ENCODE measurements around the gene UBE2D4.
A peak's percentile ranks its signal among the peaks of the same experiment; 100 is the strongest.
"Not testable (repeated sequence)": the region's sequence is repeated elsewhere in the genome, so short reads cannot be mapped to it uniquely, and the experiment has no call there.

UBE2D4 gene

DNA sequence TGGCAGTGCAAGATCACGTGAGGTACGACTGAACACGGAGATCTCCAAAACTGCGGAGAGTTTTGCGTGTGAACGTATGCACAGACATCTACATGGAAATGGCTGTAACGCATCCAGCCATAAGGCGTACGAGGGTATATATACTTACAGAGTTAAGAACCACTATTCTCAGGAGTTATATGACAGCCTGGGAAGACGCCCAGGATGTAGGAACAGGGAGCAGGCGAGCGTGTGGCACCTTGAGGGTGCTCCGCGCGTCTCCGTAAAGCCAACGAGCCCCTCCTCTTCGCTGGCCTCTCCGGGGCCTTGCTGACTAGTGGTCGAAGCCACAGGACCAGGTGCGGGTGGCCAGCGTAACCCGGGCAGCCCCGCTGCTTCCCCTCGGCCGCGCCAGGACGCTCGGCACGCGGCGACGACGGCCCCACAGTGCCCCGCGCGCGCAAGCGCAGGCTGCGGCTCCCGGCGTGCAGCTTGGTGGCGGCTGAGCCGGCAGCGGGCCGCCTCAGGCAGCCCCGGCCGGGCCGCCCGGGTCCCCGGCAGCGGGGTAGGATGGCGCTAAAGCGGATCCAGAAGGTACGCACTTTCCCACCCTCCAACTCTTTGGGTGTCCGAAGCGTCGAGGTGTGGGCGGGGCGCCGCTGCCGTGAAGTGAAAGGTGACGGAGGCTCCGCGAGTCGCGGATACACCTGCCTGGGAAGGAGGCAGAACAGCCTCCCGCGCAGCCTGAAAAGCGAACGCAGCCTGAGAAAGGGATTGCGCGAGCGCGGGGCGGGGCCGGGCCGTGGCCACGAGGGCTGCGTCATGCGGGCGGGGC lies at the start of gene UBE2D4:
Gene UBE2D4, plus strand, starts transcription at position 453 of the 814 bp plus-strand sequence. Its CDS starts 97 bp downstream, at position 550.
- peak; percentile 86 for DNase-seq (ENCODE audit: extremely low spot score, insufficient read length, low read depth)
- peak; percentile 80 for FAIRE-seq

DNA sequence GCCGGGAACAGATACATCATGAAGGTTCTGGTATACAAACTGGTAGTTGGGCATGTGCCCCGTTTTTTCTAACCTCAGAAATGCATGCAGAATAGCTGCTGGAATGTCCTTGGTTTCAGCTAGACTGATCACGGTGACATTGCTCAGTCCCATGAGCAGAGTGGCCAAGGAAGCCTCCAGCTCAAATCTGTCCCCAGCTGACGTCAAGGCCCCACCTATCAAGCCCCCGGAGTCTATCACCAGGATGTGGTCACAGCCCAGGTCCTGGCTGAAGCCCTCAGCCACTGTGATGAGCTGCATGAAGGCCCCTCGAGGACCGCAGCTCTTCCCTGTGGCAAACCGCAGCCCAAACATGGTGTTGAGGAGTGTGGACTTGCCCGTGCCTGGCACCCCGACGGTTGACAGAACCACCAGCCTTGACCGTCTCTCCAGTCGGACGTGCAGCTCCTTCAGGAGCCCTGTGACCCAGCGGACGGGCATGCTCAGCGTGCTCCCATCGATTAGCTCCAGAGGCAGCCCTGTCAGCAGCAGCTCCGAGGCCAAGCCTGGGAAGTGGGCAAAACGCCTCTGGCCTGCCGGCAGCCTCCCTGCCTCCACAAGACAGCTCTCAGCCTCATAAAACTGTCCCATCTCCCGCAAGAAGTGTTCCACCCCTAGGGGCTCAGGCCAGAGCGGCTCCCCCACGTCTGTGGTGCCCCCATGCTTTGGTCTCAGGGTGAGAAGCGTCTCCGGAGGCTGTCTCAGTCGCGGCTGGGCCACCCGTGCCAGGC lies 49.1 kb upstream of the UBE2D4 start:
- FAIRE-seq, result no peak

DNA sequence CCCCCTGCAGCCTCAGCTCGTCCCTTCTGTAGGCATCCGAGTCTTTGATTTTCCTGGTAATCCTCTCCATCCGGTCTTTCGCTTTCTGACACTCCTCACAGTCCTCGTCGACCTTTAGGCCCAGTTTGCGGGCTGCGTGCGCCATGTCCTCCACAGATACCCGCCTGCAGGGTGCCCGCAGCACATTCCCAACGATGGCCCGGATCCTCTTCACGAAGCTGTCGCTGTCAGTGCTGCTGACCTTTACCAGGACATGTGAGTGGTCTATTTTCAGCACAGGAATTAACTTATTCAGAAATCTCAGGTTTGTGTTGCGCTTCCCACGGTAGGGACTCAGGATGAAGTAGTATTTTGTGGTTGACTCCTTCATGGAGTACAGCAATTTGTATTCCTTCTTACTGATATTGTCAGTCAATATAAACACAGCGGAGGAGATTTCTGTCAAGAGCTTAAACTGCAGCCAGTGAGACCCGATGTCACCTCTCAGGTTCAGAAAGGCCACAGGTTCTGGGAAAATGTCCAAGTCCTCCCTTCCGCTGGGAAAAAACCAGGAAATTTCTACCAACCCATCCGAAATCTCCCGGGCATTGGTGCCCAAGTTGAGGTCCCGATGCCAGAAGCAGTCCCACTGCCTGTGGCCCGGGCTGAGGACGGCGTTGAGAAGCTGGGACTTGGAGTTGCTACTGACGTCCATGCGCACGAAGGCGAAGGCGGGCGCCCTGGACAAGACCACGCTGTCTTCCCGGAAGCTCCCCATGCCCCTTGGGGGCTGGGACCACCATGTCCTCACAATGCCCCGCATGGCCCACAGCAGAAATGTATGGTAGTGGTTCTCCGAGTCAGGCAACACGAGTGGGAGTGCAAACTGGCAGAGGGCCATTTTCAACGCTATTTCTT lies 48.0 kb upstream of the UBE2D4 start:
- no peak for DNase-seq (ENCODE audit: extremely low spot score, insufficient read length, low read depth)
- FAIRE-seq, result no peak

More for the DNA sequence above, 49.1 kb upstream of the UBE2D4 start:
- DNase-seq (ENCODE audit: extremely low spot score, insufficient read length, low read depth), result no peak

DNA sequence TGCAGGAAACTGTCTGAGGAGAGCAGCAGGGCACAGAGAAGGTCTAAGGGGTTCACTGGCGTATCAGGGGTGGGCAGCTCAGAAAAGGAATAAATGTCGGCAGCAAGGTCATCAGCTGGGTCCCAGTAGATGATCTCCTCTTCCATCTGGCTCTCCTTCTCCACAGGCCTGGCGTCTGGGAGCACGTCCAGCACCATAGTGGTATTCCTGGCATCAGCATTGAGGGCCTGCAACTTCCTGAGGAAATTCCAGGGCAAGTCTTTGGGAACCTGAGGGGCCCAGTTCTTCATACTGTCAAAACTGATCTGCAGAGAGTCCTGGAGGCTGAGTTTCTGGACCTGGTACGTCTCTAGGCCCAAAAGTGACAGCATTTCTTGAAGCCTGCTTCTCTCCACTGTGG lies 47.4 kb upstream of the UBE2D4 start:
- DNase-seq (ENCODE audit: extremely low spot score, insufficient read length, low read depth) (no peak), FAIRE-seq (no peak)

DNA sequence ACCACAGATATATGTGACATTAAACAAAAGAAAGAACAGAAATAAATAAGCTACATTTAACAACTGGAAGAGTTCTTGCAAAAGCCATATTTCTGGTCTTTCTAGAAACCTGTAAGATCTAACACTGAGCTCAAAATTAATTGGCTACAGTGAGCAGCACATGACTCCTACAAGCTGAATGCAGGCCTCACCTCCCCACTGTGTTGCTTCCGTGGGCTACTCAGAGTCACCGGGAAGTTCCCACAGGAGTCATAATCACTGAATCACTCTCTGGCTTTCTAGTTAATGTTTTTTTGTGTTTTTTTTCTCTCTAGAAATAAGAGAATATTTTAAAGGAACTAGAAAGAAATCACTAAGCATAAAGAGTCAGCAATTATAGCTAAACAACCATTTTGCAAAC lies 46.8 kb upstream of the UBE2D4 start:
- FAIRE-seq, result no peak
- DNase-seq (ENCODE audit: extremely low spot score, insufficient read length, low read depth), result no peak

DNA sequence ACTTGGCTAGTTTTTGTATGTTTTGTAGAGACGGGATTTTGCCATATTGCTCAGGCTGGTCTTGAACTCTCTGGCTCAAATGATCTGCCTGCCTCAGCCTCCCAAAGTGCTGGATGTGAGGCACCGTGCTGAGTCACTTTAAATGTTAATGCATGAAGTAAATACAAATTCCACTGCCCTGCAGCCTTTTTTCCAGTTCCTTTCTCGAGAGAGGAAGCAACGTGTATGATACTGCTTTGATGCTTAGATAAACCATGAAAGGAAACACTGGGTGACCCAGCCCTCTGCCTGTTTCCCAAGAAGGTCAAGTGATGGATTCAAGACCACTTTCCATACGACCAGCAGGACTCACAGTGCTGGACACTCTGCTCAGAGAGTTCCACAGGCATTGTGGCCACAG lies 45.6 kb upstream of the UBE2D4 start:
- no peak for FAIRE-seq
- DNase-seq (ENCODE audit: extremely low spot score, insufficient read length, low read depth), result no peak

DNA sequence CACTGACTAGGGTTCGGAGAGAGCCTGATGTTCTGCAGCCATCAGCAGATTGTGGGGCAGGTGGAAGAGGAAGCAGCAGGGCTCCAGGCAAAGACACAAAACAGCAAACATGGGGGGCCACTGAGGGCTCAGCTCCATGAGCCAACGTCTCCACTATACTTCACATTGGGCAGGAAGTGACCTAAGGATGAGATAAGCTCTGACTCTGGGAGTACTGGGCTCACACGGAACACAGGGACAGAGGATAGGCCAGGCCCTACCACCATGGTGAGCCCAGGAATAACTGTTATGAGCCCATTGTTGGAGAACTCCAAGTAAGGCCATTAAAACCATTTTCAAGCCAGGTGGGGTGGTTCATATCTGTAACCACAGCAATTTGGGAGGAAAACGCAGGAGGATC lies 42.0 kb upstream of the UBE2D4 start:
- DNase-seq (ENCODE audit: extremely low spot score, insufficient read length, low read depth), result no peak
- no peak for FAIRE-seq

DNA sequence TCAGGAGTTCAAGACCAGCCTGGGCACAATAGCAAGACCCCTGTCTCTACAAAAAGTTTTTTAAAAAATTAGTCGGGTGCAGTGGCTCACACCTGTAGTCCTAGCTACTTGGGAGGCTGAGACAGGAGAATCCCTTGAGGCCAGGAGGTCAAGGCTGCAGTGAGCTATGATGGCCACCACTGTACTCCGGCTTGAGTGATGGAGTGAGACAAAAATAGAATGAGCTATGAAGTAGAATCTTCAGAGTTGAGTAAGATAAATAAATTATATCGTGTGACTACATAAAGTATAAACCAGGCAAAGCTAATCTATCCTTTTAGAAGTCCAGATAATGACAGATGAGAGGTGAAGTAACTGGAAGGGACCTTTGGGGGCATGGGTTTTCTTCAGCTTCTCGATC lies 41.6 kb upstream of the UBE2D4 start:
- no peak for FAIRE-seq
- no peak for DNase-seq (ENCODE audit: extremely low spot score, insufficient read length, low read depth)

DNA sequence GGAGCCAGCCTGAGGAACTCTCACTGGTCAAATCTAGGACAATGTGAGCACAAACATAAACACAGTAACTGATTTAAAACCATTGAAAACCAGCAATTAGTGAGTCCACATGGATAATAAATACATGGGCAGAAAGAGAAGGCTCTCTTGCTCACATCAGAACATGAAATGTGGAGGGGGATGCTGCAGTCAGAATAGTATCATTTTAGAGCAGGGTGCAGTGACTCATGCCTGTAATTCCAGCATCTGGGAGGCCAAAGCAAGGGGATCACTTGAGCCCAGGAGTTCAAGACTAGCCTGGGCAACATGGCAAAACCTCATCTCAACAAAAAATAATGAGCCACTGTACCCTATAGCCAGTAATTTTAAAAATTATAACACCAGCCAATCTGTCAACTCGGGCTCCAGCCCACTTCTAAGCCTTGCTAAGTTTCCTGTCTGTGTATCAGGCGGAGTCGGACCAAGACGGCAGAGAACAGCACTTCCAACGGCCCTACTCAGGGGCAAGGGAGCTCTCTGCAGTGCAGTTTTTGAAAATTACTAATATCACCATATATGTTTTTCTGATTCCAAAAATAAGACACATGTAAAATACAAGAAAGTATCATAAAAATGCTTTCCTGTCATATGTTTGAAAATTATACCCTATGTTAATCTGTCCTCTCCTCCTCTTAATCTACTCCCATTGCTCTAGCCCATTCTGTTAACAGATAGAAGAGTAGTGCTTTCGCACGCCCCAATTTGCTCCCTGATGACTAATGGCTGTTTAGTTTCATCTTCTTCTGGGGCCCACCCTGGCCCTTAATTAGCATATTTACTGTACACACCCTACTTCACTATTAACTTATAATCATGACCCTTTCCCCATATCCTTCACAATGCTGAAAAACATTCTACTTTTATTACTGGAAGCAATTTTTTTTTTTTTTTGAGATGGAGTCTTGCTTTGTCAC lies 37.0 kb upstream of the UBE2D4 start:
- DNase-seq (ENCODE audit: extremely low spot score, insufficient read length, low read depth), result no peak
- no peak for FAIRE-seq

DNA sequence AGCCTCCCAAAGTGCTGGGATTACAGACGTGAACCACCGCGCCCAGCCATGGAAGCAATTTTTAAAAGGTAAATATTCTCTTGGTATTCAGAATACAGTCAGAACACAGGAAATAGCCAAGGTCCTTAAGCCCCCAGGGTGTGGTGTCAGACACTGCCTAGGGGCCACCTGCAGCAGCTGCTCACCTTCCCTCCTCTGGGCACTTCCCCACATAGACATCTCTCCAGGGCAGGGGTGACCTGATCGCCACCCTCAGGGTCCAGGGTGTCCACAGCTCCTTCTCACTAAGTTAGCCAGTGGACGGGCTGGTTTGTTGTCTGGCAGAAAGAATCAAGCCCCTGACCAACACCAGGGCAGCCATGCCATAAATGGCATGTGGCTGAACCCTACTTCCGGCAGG lies 35.8 kb upstream of the UBE2D4 start:
- FAIRE-seq, result no peak
- no peak for DNase-seq (ENCODE audit: extremely low spot score, insufficient read length, low read depth)

DNA sequence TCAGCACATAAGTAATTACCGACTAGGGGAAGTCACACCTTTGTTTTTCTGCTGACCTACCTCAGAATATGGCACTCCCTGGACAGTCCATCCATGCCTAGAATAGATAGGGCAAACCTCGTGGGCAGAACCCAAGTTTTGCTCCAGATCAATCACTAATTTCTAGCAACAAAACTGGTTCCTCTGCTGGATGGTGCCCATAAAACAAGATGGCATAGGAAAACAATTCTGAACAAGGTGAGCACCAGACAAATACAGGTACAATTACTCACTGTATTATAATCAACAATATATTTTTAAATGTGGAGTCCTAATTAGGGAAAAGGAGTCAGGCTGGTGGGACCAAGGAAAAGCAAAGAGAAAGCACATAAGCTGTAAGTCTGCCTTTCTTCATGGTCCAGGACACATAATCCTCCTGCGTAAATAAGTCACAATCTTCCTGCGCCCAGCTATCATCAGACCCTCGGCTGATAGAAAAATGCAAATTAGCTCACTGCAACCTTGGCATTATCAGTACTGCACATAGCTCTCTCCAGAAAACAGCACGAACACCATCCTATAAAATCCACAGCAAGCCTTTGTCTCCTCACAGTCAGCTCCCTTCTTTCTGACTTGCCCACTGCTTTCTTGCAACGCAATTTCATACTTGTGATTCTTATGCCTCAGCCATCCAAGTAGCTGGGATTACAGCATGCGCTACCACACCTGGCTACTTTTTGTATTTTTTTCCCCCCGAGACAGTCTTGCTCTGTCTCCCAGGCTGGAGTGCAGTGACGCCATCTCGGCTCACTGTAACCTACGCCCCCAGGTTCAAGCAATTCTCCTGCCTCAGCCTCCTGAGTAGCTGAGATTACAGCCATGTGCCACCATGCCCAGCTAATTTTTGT lies 34.9 kb upstream of the UBE2D4 start:
- FAIRE-seq (no peak), DNase-seq (ENCODE audit: extremely low spot score, insufficient read length, low read depth) (no peak)

DNA sequence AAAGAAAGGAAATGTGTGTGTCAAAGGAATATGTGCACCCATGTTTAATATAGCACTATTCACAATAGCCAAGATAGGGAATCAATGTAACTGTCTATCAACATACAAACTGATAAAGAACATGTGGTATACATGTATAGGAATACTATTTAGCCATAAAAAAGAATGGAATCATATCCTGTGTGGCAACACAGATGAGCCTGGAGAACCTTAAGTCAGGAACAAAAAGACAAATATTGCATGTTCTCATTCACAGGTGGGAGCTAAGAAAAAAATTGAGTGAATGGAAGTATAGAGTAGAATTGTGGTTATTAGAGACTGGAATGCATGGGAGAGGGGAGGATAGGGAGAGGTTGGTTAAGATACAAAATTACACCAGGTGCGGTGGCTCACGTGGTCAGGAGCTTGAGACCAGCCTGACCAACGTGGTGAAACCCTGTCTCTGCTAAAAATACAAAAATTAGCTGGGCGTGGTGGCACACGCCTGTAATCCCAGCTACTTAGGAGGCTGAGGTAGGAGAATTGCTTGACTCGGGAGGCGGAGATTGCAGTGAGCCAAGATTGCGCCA lies 30.3 kb upstream of the UBE2D4 start:
- DNase-seq (ENCODE audit: extremely low spot score, insufficient read length, low read depth), result no peak
- FAIRE-seq, result no peak

DNA sequence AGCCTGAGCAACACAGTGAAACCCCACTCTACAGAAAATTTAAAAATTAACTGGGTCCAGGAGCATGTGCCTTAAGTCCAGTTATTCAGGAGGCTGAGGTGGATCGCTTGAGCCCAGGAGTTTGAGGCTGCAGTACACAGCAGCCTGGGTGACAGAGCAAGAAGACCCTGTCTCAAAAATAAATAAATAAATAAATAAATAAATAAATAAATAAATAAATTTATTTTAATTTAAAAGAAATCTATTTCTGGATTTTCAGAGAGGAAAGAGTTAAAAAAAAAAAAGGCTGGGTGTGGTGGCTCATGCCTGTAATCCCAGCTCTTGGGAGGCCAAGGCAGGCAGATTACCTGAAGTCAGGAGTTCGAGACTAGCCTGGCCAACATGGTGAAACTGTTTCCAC lies 27.7 kb upstream of the UBE2D4 start:
- not testable (repeated sequence) for DNase-seq (ENCODE audit: extremely low spot score, insufficient read length, low read depth); FAIRE-seq

DNA sequence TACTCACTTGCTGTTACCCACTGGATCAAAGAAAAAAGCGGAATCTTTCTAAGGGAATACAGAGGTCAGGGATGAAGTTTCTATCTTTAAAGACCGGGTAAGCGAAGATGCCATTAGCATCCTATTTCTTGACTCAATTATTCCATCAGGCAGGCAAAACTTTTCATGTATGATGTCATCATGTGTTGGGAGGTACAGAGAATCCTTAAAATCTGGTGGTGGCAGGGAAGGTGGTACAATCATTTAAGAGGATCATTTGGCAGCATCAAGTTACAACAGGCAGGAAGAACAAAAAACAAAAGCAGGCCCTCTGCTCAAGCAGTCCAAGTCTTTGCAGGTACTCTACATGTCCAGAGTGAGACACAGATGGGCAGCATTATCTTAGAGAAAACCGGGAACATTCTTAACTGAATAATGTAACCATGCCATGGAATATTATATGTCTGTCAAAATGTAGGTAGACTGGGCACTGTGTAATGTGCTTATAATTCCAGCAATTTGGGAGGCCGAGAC lies 23.6 kb upstream of the UBE2D4 start:
- DNase-seq (ENCODE audit: extremely low spot score, insufficient read length, low read depth) (no peak), FAIRE-seq (no peak)

DNA sequence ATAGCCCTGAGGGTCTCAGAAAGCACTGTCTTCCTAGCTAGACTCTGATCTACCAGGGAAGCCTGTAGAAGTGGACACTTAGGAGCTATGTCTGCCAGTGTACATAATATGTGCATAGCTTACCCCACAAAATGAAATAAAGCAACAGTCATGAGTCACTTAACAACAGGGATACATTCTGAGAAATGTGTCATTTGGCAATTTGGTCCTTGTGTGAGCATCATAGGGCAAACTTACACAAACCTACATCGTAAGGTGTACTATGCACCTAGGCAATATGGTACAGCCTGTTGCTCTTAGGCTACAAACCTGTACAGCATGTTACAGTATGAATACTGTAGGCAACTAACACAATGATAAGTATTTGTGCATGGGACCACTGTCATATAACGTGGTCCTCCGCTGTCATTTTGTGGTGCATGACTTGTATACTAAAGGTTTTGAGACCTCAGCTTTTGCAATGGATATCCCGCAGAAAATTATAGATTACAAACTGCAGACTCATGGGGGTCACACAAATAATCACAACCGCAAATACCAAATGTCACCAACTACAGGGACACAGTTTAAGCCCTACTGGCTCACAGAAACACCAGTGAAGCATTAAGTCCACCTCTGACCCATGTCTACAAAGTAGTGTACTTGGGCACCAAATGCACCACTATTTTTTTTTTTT lies 21.6 kb upstream of the UBE2D4 start:
- DNase-seq (ENCODE audit: extremely low spot score, insufficient read length, low read depth) (no peak), FAIRE-seq (no peak)

DNA sequence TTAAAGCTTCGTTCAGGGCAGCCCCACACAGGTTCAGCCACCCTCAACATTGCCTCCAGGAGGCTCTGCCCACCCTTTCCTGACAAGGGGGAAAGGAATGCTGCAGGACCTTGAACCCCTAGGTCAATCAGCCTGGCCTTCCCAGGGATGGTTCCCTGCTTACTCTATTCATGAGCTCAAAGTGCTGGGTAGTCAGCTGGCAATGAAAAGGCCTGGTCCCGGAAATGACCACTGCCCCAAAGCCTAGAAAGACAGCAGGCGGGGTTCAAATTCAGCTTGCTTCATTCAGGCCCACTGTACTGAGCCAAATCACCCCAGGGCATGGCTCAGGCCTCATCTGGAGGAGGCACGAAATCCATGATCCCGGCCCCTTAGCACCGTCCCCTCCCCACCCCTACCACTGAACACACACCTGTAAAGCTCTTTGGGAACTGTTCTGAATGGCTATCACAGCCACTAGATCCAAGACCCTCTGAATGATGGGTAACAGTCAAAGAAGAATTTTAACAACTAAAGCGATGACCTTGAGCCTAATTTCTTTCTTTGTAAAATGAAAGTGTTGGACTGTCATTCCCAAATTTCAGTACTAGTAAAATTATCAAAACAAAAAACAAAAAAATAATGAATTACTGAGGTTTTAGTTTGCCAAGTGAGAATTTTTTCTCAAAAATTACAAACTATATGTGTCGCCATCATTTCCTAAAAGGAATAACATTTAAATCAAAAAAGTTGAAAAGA lies 20.9 kb upstream of the UBE2D4 start:
- FAIRE-seq, result no peak

DNA sequence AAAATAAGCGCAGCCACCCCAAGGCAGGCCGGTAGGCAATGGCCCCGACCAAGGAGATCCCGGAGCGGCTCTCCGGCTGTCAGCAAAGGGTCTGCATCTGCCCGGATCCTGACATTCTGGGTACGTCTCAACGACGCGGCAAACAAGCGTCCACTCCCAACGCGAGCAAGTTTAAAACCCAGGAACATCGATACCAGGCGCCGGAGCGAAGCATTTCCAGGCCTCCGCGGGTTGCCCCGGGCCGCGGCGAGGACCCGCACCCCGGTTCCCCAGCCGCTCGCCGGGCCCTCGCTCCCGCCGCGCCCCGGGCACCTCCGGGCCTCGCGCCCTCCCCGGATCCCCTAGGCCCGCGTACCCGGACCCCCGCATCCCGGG lies 20.3 kb upstream of the UBE2D4 start:
- DNase-seq (ENCODE audit: extremely low spot score, insufficient read length, low read depth) (peak; percentile 38), FAIRE-seq (no peak)

More for the DNA sequence above, 20.9 kb upstream of the UBE2D4 start:
- no peak for DNase-seq (ENCODE audit: extremely low spot score, insufficient read length, low read depth)

Data from GM18507 (cell line).